ENCODE measurements around the gene PSMC3. TPM values are rescaled to one million over a fixed set of nuclear protein-coding genes. Genes with fewer than 3 reads are reported as not detected.

The PSMC3 gene
- 169 and 186 TPM in 2 replicates for total RNA-seq

GRCh38 chr11:47426062-47426956 lies at the start of gene PSMC3:
Gene PSMC3, minus strand, starts transcription at chr11:47426439. Its CDS starts 160 bp downstream, at chr11:47426279.
- peak; percentile 94 for DNase-seq (ENCODE audit: low read depth)

GRCh38 chr11:47470671-47471070 lies 44.4 kb upstream of the PSMC3 start:
- no peak for DNase-seq (ENCODE audit: low read depth)

- peak; percentile 11 for DNase-seq (ENCODE audit: low read depth)
Observed at GRCh38 chr11:47469361-47470179, 43.3 kb upstream of the PSMC3 start.

- no peak for DNase-seq (ENCODE audit: low read depth)
Observed at GRCh38 chr11:47468598-47469214, 42.5 kb upstream of the PSMC3 start.

GRCh38 chr11:47467357-47467756 lies 41.1 kb upstream of the PSMC3 start:
- DNase-seq (ENCODE audit: low read depth), result no peak

GRCh38 chr11:47466701-47467250 lies 40.5 kb upstream of the PSMC3 start:
- no peak for DNase-seq (ENCODE audit: low read depth)

- no peak for DNase-seq (ENCODE audit: low read depth)
Observed at GRCh38 chr11:47466201-47466600, 40.0 kb upstream of the PSMC3 start.

GRCh38 chr11:47464483-47464882 lies 38.2 kb upstream of the PSMC3 start:
- no peak for DNase-seq (ENCODE audit: low read depth)

GRCh38 chr11:47461876-47462275 lies 35.6 kb upstream of the PSMC3 start:
- no peak for DNase-seq (ENCODE audit: low read depth)

GRCh38 chr11:47460571-47461235 lies 34.5 kb upstream of the PSMC3 start:
- no peak for DNase-seq (ENCODE audit: low read depth)

GRCh38 chr11:47454258-47454671 lies 28.0 kb upstream of the PSMC3 start:
- DNase-seq (ENCODE audit: low read depth), result peak; percentile 86

GRCh38 chr11:47453365-47453764 lies 27.1 kb upstream of the PSMC3 start:
- no peak for DNase-seq (ENCODE audit: low read depth)

- no peak for DNase-seq (ENCODE audit: low read depth)
Observed at GRCh38 chr11:47451990-47452389, 25.8 kb upstream of the PSMC3 start.

- DNase-seq (ENCODE audit: low read depth), result no peak
Observed at GRCh38 chr11:47451436-47451835, 25.2 kb upstream of the PSMC3 start.

GRCh38 chr11:47449541-47449940 lies 23.3 kb upstream of the PSMC3 start:
- no peak for DNase-seq (ENCODE audit: low read depth)

- no peak for DNase-seq (ENCODE audit: low read depth)
Observed at GRCh38 chr11:47448566-47449427, 22.6 kb upstream of the PSMC3 start, which contains the start of gene RAPSN. Gene RAPSN, minus strand, starts transcription at chr11:47449136. Its CDS starts 172 bp downstream, at chr11:47448964.

GRCh38 chr11:47447906-47448305 lies 21.7 kb upstream of the PSMC3 start:
- DNase-seq (ENCODE audit: low read depth), result no peak

- no peak for DNase-seq (ENCODE audit: low read depth)
Observed at GRCh38 chr11:47446833-47447232, 20.6 kb upstream of the PSMC3 start.

- DNase-seq (ENCODE audit: low read depth), result no peak
Observed at GRCh38 chr11:47445840-47446239, 19.6 kb upstream of the PSMC3 start.

GRCh38 chr11:47443817-47444216 lies 17.6 kb upstream of the PSMC3 start:
- DNase-seq (ENCODE audit: low read depth), result no peak
